GM21737 (cell line): ENCODE measurements around the gene ITM2B.

Experiments
- ATAC-seq: cut with Tn5 transposase; IDR thresholded peaks from one replicate; pipeline ENCODE4 v1.9.1; 2021; ENCODE audit warnings: mild to moderate bottlenecking, moderate library complexity; ENCODE audit not compliant: unreplicated experiment

The ITM2B gene

GRCh38 chr13:48255090-48255489 is 22.1 kb downstream of the ITM2B start:
- ATAC-seq, result no peak

- ATAC-seq, result no peak
Measured at GRCh38 chr13:48255954-48256353, 22.9 kb downstream of the ITM2B start.

- ATAC-seq, result no peak
Measured at GRCh38 chr13:48258002-48258401, 25.0 kb downstream of the ITM2B start.

GRCh38 chr13:48258430-48258829 is 25.4 kb downstream of the ITM2B start:
- no peak for ATAC-seq

- ATAC-seq, result no peak
Measured at GRCh38 chr13:48260970-48261369, 28.0 kb downstream of the ITM2B start.

- no peak for ATAC-seq
Measured at GRCh38 chr13:48263196-48263595, 30.2 kb downstream of the ITM2B start.

GRCh38 chr13:48264058-48264457 is 31.1 kb downstream of the ITM2B start:
- no peak for ATAC-seq

- ATAC-seq, result no peak
Measured at GRCh38 chr13:48265217-48265815, 32.3 kb downstream of the ITM2B start.

- ATAC-seq, result no peak
Measured at GRCh38 chr13:48266150-48266549, 33.1 kb downstream of the ITM2B start.

- no peak for ATAC-seq
Measured at GRCh38 chr13:48266701-48267639, 34.0 kb downstream of the ITM2B start.

GRCh38 chr13:48268019-48268418 is 35.0 kb downstream of the ITM2B start:
- ATAC-seq, result no peak

GRCh38 chr13:48273346-48273745 is 40.3 kb downstream of the ITM2B start:
- no peak for ATAC-seq

GRCh38 chr13:48275507-48275906 is 42.5 kb downstream of the ITM2B start:
- ATAC-seq, result no peak

GRCh38 chr13:48278806-48279205 is 45.8 kb downstream of the ITM2B start:
- ATAC-seq, result no peak

- no peak for ATAC-seq
Measured at GRCh38 chr13:48281556-48281955, 48.5 kb downstream of the ITM2B start.

GRCh38 chr13:48291730-48292129 is 58.7 kb downstream of the ITM2B start:
- ATAC-seq, result no peak

- no peak for ATAC-seq
Measured at GRCh38 chr13:48292650-48293049, 59.6 kb downstream of the ITM2B start.

GRCh38 chr13:48294653-48295052 is 61.6 kb downstream of the ITM2B start:
- ATAC-seq, result no peak

- ATAC-seq, result no peak
Measured at GRCh38 chr13:48295271-48295670, 62.3 kb downstream of the ITM2B start.

GRCh38 chr13:48296528-48296927 is 63.5 kb downstream of the ITM2B start:
- no peak for ATAC-seq

GRCh38 chr13:48297131-48297786 is 64.3 kb downstream of the ITM2B start:
- ATAC-seq, result no peak

- no peak for ATAC-seq
Measured at GRCh38 chr13:48299591-48299990, 66.6 kb downstream of the ITM2B start.
